GM20000 (cell line): ENCODE results near the gene WASL.

Source experiments
- DNase-seq: peaks from one replicate; pipeline ENCODE4 v3.0.0; 2012; ENCODE audit warnings: low spot score
- CTCF ChIP-seq: IDR thresholded peaks from 2 replicates; pipeline ENCODE4 v1.5.1; 2012; ENCODE audit warnings: mild to moderate bottlenecking, control low read depth; ENCODE audit errors: extremely low read depth, missing control alignments

WASL gene

GRCh38 chr7:123666492-123666891 is 82.3 kb downstream of the WASL start:
- TF ChIP-seq CTCF, result no peak
- no peak for DNase-seq

DNA sequence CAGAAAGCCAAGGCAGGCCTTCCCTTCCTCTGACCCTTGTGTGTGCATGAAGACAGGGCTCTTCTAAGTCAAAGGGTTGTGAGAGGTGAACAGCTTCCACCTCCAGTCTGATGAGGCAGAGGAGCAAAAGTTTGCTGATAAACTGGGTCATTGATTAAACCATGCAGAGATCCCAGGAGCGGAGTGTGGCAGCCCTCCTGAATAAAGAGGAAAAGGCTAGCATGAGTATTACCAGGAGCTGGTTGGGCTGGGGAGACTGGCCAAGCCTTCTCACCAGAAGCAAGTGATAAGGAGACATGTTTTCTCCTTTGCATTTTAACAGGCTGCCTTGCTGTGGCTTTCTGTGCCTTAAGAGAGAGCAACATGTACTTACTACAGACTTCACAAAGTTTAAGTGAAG is 82.9 kb downstream of the WASL start:
- TF ChIP-seq CTCF, result no peak
- DNase-seq, result no peak

- no peak for DNase-seq
- no peak for TF ChIP-seq CTCF
Measured at GRCh38 chr7:123665157-123665556, 83.6 kb downstream of the WASL start.

DNA sequence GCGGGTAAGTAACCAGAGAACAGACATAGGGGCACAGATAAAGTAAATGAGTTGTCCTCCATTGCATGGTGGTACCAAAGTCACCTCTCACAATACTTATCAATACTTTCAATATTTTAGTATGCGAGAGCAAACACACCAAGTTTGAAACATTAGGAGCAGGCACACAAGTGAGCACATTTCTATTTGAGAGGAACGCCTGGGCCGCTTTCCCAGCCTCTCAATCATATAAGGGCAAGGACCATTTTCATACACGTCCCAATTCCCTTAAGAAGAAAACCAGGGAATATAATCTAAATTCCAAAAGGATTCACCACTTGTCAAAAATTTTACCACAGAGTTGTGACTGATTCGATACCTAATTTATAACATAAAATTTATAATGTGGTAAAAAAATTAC is 85.6 kb downstream of the WASL start:
- no peak for DNase-seq
- TF ChIP-seq CTCF, result no peak

DNA sequence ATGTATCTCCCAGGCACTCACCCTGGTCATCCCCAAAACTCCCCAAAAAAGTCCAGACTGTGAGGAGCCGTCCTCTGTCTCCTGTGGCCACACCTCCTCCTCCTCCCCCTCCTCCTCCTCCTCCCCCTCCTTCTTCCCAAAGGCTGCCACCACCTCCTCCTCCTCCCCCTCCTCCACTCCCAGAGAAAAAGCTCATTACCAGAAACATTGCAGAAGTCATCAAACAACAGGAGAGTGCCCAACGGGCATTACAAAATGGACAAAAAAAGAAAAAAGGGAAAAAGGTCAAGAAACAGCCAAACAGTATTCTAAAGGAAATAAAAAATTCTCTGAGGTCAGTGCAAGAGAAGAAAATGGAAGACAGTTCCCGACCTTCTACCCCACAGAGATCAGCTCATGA is 86.0 kb downstream of the WASL start:
- TF ChIP-seq CTCF, result no peak
- DNase-seq, result no peak

DNA sequence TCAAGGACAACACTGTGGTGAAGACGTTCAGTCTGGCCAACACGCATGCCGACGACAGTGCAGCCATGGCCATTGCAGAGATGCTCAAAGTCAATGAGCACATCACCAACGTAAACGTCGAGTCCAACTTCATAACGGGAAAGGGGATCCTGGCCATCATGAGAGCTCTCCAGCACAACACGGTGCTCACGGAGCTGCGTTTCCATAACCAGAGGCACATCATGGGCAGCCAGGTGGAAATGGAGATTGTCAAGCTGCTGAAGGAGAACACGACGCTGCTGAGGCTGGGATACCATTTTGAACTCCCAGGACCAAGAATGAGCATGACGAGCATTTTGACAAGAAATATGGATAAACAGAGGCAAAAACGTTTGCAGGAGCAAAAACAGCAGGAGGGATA is 86.5 kb downstream of the WASL start:
- DNase-seq, result no peak

GRCh38 chr7:123661765-123662164 is 87.0 kb downstream of the WASL start:
- TF ChIP-seq CTCF, result no peak
- DNase-seq, result no peak

More for the DNA sequence above, 86.5 kb downstream of the WASL start:
- no peak for TF ChIP-seq CTCF
